ENCODE measurements around the gene PLEKHA8. TPM values are rescaled to one million over a fixed set of nuclear protein-coding genes. Genes with fewer than 3 reads are reported as not detected.

PLEKHA8 gene
- polyA plus RNA-seq, 1 donor = 21.2 TPM

- no peak for DNase-seq
These were observed 75.9 kb downstream of the PLEKHA8 start for GRCh38 chr7:30104157-30104556.

DNA sequence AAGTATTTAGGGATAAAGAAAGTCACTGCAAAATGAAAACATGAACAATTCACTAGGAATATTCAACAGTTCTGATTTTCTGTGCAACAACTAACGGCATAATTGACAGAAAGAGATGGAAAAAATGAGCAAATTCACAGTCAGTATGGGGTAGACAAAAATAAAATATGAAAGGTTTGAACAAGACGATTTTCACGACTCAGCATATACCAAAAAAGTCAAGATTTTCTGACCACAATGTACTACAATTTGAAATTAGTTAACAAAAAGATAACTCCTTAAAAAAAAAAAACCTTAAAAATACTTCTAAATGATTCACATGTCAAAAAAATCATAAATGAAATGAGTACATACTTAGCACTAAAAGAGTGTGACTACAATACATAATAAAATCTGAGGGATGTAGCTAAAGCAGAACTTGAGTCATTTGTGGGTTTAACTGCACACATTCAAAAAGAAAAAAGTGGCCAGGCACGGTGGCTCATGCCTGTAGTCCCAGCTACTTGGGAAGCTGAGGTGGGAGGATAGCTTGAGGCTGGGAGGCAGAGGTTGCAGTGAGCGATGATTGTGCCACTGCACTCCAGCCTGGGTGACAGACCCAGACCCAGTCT, 84.0 kb downstream of the PLEKHA8 start:
- DNase-seq = no peak

- no peak for DNase-seq
These were observed 84.9 kb downstream of the PLEKHA8 start for GRCh38 chr7:30113144-30113543.

- no peak for DNase-seq
These were observed 86.5 kb downstream of the PLEKHA8 start for GRCh38 chr7:30114536-30115238.

- DNase-seq = no peak
These were observed 87.6 kb downstream of the PLEKHA8 start for GRCh38 chr7:30115709-30116297.

DNA sequence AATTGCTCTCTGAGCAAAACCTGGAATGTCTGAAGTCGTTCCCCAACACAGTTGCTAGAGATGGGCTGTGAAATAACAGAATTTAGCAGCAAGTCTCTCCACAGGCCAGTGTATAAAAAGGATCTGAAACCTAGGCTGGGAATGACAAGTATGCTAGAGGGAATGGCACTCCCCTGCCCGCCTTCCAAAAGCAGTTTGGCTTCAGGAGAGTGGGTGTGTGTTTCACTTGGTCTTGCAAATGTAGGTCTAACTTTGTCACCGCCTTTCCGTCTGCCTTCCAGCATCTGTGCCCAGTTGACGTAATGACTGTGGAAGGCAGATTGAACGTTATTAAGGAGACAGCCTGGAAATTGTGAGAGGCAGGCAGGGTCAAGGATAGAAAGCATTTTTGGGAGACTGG, 88.6 kb downstream of the PLEKHA8 start:
- no peak for DNase-seq

- DNase-seq = no peak
These were observed 89.7 kb downstream of the PLEKHA8 start for GRCh38 chr7:30117896-30118295.

DNA sequence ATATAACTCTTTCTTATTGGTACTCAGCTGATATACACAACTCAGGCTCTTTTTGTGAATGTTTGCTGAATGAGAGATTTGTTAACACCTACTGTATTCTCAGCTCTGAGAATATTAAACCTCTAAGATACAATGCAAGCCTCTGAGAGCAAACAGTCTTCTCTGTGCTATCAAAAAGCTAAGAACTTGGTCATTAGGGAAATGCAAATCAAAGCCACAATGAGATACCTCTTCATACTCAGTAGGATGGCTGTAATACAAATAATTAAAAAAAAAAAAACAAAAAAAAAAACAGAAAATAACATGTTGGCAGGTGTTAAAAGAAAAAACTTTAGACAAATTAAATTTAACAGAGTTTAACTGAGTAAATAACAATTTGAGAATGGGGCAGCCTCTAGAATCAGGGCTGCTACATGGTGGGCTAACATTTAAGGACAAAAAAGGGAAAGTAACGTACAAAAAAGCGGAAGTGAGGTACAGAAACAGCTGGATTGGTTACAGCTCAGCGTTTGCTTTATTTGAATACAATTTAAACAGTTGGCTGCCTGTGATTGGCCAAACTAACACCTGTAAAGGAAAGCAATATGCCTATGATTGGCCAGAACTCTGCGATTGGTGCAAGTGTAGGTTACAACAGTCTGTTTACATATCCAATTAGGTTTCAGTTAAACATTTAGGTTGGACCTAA, 91.8 kb downstream of the PLEKHA8 start:
- DNase-seq = no peak

DNA sequence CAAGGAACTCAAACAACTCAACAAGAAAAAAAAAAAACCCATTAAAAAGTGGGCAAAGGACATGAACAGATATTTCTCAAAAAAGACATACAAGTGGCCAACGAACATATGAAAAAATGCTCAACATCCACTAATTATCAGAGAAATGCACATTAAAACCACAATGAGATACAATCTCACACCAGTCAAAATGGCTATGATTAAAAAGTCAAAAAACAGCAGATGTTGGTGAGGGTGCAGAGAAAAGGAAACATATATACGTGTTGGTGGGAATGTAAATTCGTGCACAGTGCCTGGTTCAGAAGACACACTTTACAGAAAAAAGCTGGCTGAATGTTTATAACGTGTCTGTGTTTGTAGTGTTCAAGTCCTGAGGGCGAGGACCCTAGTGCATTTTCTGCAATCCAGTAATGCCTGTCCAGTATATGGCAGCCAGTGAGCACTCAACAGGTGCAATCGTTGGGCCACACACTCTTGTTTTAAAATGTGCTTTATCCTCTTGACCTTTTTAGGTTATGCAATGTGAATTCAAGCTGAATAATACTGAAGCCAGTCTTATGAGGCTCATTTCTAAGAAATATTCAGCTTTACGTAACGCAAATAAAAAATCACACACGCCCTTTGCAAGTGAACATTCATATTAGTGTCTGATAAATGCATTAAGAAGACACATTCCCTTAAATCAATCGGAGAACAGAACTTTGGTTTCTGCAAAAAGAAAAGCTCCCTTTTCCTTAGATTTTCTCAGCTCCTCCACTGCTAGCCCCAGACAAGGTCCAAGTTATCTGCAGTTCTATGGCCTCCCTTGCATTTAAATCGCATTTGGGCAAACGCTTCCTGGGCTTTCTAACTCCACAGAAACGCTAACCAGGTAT, 105.8 kb downstream of the PLEKHA8 start:
- DNase-seq = no peak

DNA sequence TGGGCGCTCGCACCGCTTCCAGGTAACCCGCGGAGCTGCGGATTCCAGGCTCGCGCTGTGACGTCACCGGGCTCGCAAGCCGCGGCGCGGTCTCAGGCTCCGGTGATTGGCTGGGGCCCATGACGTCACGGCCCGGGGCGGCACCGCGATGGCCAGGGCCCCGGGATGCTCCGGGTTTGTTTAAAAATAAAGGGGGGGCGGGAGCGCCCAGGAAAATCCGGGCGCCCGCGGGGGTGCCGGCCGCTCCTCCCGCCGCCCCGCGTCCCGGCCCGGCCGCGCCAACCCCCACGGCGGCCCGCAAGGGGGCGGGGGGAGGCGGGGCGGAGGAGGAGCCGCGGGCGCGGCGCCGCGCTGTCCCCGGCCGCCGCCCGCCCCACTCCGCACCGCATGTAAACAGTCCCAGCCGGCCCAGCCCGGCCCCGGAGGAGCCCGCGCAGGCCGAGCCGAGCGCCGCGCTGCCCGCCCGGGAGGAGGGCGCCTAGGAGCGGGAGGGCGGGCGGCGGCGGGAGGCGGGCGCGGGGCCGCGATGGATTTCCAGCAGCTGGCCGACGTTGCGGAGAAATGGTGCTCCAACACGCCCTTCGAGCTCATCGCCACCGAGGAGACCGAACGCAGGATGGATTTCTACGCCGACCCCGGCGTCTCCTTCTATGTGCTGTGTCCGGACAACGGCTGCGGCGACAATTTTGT, 106.5 kb downstream of the PLEKHA8 start, which contains the start of gene MTURN:
MTURN (plus strand) TSS at position 376 of the 690 bp plus-strand sequence; CDS start at position 527, 151 bp downstream.
- DNase-seq = peak; percentile 75

DNA sequence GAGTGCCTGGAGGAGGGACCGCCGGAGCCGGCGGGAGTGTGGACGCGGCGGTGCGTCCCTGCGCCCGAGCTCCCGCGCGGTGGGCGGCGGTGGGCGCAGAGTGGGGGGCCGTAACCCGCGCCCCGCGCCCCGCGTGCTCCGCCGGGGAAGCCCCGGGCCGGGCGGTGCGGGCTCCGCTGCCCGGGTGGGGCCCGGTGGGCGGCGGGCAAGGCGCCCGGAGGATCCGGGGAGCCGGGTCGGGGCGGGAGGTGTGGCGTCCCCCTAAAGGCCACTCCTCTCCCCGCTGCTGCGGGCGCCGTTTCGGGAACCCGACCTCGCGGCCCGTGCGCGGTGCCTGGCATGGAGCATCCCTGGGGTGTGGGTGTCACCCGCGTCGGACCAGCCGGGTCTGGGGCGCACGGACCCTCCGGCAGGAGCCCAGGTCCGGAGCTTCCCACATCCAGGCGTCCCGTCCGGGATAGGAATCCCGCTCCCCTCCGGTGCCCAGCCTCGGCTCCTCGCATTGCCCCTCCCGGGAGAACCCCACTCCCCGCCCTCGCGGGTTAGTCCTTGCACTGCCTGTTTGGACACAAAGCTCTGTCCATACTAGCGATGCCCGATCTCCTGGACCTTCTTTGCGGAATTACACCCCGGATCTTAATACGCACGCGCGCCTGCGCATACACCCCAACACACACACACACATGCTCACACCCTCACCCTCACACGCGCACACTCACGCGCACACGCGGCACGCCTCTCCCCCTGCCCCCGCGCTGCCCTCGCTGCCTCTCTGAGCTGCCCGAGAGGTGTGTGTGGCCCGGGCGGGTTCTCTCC, 107.3 kb downstream of the PLEKHA8 start:
- DNase-seq = peak; percentile 61

- no peak for DNase-seq
These were observed 108.0 kb downstream of the PLEKHA8 start for GRCh38 chr7:30136117-30136731.

- DNase-seq = no peak
These were observed 108.7 kb downstream of the PLEKHA8 start for GRCh38 chr7:30136743-30137485.

DNA sequence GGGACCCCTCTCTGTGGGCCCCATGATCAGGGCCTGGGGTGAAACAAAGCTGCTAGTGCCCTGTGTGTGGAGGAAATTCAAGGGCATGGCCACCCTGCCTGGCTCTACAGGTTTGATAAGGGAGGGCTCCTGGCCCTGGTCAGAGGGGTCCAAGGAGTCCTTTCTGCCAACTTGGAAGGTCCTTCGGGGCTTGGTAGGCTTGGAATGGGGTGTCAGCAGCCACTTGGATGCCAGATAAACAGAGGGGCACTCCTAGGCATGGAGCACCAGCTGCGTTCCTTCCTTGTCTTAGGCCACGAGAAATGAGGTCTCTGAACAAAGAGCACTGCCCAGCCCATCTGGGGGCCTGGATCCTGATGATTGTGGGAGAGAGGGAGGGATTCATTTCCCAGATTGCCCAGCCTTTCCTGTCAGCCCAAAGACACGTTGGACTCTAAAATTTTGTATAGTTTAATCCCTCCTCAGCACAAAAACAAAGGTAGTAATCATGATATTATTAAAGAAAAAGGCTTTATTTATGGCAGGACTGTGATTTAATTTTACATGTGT, 111.7 kb downstream of the PLEKHA8 start:
- DNase-seq = no peak

DNA sequence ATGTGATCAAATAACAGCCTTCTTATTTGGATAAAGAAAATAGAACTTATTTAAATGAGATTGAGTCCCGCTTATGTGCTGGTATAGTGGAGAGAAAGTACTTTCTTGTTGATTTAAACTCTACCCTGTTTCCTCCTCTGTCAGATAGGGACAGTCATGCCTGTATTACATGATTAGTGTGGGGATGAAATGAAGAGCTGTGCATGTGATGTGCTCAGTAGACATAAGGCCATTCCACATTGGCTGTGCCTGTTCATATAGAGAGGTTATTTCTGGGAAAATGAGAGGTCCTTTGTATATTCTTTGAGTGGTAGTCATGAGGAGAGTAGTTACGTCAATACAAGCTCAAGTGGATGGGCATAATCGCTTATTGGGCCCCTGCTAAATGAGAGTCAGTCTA, 112.2 kb downstream of the PLEKHA8 start:
- DNase-seq = no peak

DNA sequence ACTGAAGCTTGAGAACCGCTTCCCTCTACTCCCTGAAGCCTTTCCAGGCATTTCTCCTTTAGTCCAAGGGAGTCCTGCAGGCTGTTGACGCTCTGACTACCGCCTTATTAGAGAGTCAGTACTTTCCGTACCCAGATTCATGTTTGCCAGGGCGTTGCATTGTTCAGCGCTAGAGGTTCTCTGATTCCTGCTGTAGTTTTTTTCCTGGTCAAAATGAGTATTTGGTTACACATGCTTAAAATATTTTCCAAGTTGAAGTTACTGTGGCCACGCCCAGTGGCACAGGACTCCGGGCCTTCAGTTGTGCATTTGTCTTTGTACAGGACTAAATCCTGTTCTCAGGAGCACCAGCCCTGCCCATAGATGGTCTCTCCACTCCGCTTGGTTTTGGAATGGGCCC, 114.5 kb downstream of the PLEKHA8 start:
- DNase-seq = no peak

- DNase-seq = no peak
These were observed 115.6 kb downstream of the PLEKHA8 start for GRCh38 chr7:30143748-30144251.

DNA sequence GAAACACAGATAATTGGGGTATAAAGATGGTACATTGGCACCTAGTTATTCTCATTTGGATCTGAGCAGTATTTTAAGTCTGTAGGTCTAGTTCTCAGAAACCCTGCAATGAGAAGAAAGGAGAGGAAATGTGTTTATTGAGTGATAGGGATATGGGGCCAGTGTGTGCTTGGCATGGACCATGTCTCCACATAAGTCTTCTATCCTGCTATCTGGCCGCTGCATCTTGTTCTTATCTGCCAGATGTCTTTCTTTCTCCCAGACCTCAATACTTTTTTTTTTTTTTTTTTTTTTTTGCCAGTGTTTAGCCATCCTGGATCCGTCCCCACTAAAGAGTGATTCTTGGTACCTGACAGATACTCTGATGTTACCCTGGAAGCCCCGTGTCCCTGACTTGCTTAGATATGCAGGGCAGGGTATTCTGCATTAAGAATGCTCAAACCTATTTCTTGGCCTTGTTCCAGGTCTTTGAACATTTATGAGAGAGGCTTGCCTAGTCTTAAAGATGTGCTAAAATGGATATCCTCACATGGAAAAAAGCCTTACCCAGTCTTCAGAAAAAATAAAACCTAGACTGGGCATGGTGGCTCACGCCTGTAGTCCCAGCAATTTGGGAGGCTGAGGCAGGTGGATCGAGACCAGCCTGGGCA, 116.6 kb downstream of the PLEKHA8 start:
- no peak for DNase-seq
